Measurements from ENCODE around the gene STAT3. TPM values are rescaled to one million over a fixed set of nuclear protein-coding genes. Genes with fewer than 3 reads are reported as not detected.
"Not testable (repeated sequence)": the region's sequence is repeated elsewhere in the genome, so short reads cannot be mapped to it uniquely, and the experiment has no call there.

STAT3 gene
- total RNA-seq, 1 donor: 206 TPM

GRCh38 chr17:42266462-42266861, 121.8 kb downstream of the STAT3 start:
- Histone ChIP-seq H3K9me3 (ENCODE audit: low read depth, low read length) (no peaks in the 10 kb centered on the region), H3K4me1 (ENCODE audit: insufficient read depth, low read length) (peaks cover 6% of the 10 kb centered on the region), H4K20me1 (ENCODE audit: insufficient read depth, low read length) (peaks cover under 1% of the 10 kb centered on the region), H3K27ac (ENCODE audit: low read depth, low read length) (peak overlapping the region; percentile 85), H3K36me3 (ENCODE audit: insufficient read depth, low read length) (no peaks in the 10 kb centered on the region), H3K4me2 (ENCODE audit: insufficient read depth, low read length) (no peak overlapping the region), H3K79me2 (ENCODE audit: insufficient read depth, low read length) (peaks cover 44% of the 10 kb centered on the region), H2AFZ (ENCODE audit: low read length) (no peak overlapping the region), H3K27me3 (ENCODE audit: insufficient read depth, low read length) (no peaks in the 10 kb centered on the region), H3K4me3 (ENCODE audit: insufficient read depth, low read length) (no peak overlapping the region)
- TF ChIP-seq, protein P1, sequence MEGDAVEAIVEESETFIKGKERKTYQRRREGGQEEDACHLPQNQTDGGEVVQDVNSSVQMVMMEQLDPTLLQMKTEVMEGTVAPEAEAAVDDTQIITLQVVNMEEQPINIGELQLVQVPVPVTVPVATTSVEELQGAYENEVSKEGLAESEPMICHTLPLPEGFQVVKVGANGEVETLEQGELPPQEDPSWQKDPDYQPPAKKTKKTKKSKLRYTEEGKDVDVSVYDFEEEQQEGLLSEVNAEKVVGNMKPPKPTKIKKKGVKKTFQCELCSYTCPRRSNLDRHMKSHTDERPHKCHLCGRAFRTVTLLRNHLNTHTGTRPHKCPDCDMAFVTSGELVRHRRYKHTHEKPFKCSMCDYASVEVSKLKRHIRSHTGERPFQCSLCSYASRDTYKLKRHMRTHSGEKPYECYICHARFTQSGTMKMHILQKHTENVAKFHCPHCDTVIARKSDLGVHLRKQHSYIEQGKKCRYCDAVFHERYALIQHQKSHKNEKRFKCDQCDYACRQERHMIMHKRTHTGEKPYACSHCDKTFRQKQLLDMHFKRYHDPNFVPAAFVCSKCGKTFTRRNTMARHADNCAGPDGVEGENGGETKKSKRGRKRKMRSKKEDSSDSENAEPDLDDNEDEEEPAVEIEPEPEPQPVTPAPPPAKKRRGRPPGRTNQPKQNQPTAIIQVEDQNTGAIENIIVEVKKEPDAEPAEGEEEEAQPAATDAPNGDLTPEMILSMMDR (IDR thresholded peaks at IDR 0.05; ENCODE audit: extremely low read depth, low read depth, low read length): no peak
- no peak for DNase-seq (ENCODE audit: insufficient read length, low spot score, missing footprints)

GRCh38 chr17:42264366-42264765, 123.9 kb downstream of the STAT3 start:
- H3K27me3 ChIP-seq (ENCODE audit: insufficient read depth, low read length); H2AFZ ChIP-seq (ENCODE audit: low read length); H3K27ac ChIP-seq (ENCODE audit: low read depth, low read length); H3K4me1 ChIP-seq (ENCODE audit: insufficient read depth, low read length); H3K4me2 ChIP-seq (ENCODE audit: insufficient read depth, low read length); H4K20me1 ChIP-seq (ENCODE audit: insufficient read depth, low read length); DNase-seq (ENCODE audit: insufficient read length, low spot score, missing footprints); H3K4me3 ChIP-seq (ENCODE audit: insufficient read depth, low read length); H3K36me3 ChIP-seq (ENCODE audit: insufficient read depth, low read length); H3K9me3 ChIP-seq (ENCODE audit: low read depth, low read length): not testable (repeated sequence)
- peaks cover 37% of the 10 kb centered on the region for H3K79me2 ChIP-seq (ENCODE audit: insufficient read depth, low read length)

Other genes starting within 250 kb of the STAT3 start
- 80.0 and 90.5 TPM in 2 replicates for gene RAB5C, start 233.5 kb downstream of the STAT3 start, total RNA-seq
- not detected in 2 replicates for gene KCNH4, start 207.3 kb downstream of the STAT3 start, total RNA-seq
- gene HCRT, start 203.0 kb downstream of the STAT3 start, total RNA-seq: not detected in 2 replicates
- gene GHDC, start 193.9 kb downstream of the STAT3 start, total RNA-seq: 26.8 and 31.8 TPM in 2 replicates
- gene STAT5B, start 112.1 kb downstream of the STAT3 start, total RNA-seq: 22.8 and 23.6 TPM in 2 replicates
- 35.5 and 38.6 TPM in 2 replicates for gene STAT5A, start 99.9 kb downstream of the STAT3 start, total RNA-seq
- 861 and 988 TPM in 2 replicates for gene CAVIN1, start 34.8 kb upstream of the STAT3 start, total RNA-seq
- gene ATP6V0A1, start 70.4 kb upstream of the STAT3 start, total RNA-seq: 52.5 and 53.9 TPM in 2 replicates
- 91.6 and 99.0 TPM in 2 replicates for gene NAGLU, start 147.8 kb upstream of the STAT3 start, total RNA-seq
- 1.1 and 1.5 TPM in 2 replicates for gene HSD17B1, start 164.5 kb upstream of the STAT3 start, total RNA-seq
- gene COASY, start 173.7 kb upstream of the STAT3 start, total RNA-seq: 13.0 and 13.4 TPM in 2 replicates
- 43.4 and 44.8 TPM in 2 replicates for gene MLX, start 178.7 kb upstream of the STAT3 start, total RNA-seq
- gene PSMC3IP, start 189.3 kb upstream of the STAT3 start, total RNA-seq: 1.8 TPM in 2 replicates
- gene RETREG3, start 220.9 kb upstream of the STAT3 start, total RNA-seq: 81.0 and 90.1 TPM in 2 replicates
- gene TUBG1, start 221.2 kb upstream of the STAT3 start, total RNA-seq: 19.2 and 20.3 TPM in 2 replicates

All from osteoblast (primary cell).